Chondrocyte (in vitro differentiated cells): Measurements from ENCODE around the gene ZBTB24. TPM values are rescaled to one million over a fixed set of nuclear protein-coding genes. Genes with fewer than 3 reads are reported as not detected.

ENCODE experiments used
- DNase-seq: peaks from one replicate; pipeline ENCODE4 v3.0.0; 2021; ENCODE audit warnings: mixed read lengths, low spot score
- H3K27ac Mint-ChIP-seq: one replicate; pipeline ENCODE4 v1.8.0; 2021; ENCODE audit warnings: mild to moderate bottlenecking, moderate library complexity, mixed read lengths; ENCODE audit not compliant: unreplicated experiment
- H3K27me3 Mint-ChIP-seq: 2 replicates; pipeline ENCODE4 v1.8.0; 2021; ENCODE audit warnings: low read depth, mixed read lengths
- H3K36me3 Mint-ChIP-seq: 2 replicates; pipeline ENCODE4 v1.8.0; 2021; ENCODE audit warnings: low read depth, mixed read lengths
- H3K4me1 Mint-ChIP-seq: 2 replicates; pipeline ENCODE4 v1.8.0; 2021; ENCODE audit warnings: low read depth, mild to moderate bottlenecking, mixed read lengths
- H3K4me3 Mint-ChIP-seq: one replicate; pipeline ENCODE4 v1.8.0; 2021; ENCODE audit warnings: mild to moderate bottlenecking, moderate library complexity, mixed read lengths; ENCODE audit not compliant: unreplicated experiment
- H3K9me3 Mint-ChIP-seq: 2 replicates; pipeline ENCODE4 v1.8.0; 2021; ENCODE audit warnings: low read depth, mixed read lengths
- total RNA-seq: library from RNA; stranded (reverse); gene quantifications from 3 replicates; pipeline ENCODE4 v1.2.1, GENCODE V29; 2021
- TF ChIP-seq, protein P1 (sequence below): fragments of 200-600 bp; sonication (generic); IDR thresholded peaks from 2 replicates; pipeline ENCODE4 v1.5.0; 2021; ENCODE audit warnings: antibody characterized with exemption, mild to moderate bottlenecking, moderate library complexity

The ZBTB24 gene
- total RNA-seq, 1 donor from 2014 or later, result 7.1 TPM

- DNase-seq, result no peak
- Mint-ChIP-seq H3K4me3 (no peak overlapping the region), H3K36me3 (peaks cover 14% of the 10 kb centered on the region), H3K27me3 (no peaks in the 10 kb centered on the region), H3K27ac (no peak overlapping the region), H3K9me3 (no peaks in the 10 kb centered on the region), H3K4me1 (peaks cover 29% of the 10 kb centered on the region)
- TF ChIP-seq, protein P1, sequence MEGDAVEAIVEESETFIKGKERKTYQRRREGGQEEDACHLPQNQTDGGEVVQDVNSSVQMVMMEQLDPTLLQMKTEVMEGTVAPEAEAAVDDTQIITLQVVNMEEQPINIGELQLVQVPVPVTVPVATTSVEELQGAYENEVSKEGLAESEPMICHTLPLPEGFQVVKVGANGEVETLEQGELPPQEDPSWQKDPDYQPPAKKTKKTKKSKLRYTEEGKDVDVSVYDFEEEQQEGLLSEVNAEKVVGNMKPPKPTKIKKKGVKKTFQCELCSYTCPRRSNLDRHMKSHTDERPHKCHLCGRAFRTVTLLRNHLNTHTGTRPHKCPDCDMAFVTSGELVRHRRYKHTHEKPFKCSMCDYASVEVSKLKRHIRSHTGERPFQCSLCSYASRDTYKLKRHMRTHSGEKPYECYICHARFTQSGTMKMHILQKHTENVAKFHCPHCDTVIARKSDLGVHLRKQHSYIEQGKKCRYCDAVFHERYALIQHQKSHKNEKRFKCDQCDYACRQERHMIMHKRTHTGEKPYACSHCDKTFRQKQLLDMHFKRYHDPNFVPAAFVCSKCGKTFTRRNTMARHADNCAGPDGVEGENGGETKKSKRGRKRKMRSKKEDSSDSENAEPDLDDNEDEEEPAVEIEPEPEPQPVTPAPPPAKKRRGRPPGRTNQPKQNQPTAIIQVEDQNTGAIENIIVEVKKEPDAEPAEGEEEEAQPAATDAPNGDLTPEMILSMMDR, result no peak
Observed at GRCh38 chr6:109452181-109452580, 30.8 kb downstream of the ZBTB24 start.

- H3K4me1 Mint-ChIP-seq, result peaks cover 21% of the 10 kb centered on the region
Observed at GRCh38 chr6:109451376-109451775, 31.6 kb downstream of the ZBTB24 start.

DNA sequence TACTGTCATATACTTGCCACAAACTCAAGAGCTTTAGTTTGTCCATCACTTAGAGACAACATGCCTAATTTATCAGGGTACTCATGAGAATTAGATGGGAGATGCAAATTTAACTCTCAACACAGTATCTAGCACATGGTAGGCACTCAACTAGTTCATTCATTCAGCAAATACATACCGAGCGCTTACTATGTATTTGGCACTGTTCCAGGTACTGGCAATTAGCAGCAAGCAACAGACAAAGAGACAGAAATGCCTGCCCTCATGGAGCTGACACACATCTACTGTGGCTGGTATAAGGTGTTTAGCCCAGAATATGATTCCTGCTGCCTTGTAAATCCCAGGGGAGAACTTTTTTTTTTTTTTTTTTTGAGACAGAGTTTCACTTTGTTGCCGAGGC lies 32.2 kb downstream of the ZBTB24 start:
- H3K36me3 Mint-ChIP-seq, result peaks cover 22% of the 10 kb centered on the region
- H3K4me1 Mint-ChIP-seq, result peaks cover 18% of the 10 kb centered on the region
- TF ChIP-seq, protein P1, result no peak
- no peaks in the 10 kb centered on the region for H3K27me3 Mint-ChIP-seq
- no peaks in the 10 kb centered on the region for H3K9me3 Mint-ChIP-seq
- H3K4me3 Mint-ChIP-seq, result no peak overlapping the region
- H3K27ac Mint-ChIP-seq, result no peak overlapping the region
- no peak for DNase-seq

More at GRCh38 chr6:109451376-109451775, 31.6 kb downstream of the ZBTB24 start:
- no peak for DNase-seq
- H3K27ac Mint-ChIP-seq, result no peak overlapping the region
- TF ChIP-seq, protein P1, result no peak
- peaks cover 17% of the 10 kb centered on the region for H3K36me3 Mint-ChIP-seq
- H3K9me3 Mint-ChIP-seq, result no peaks in the 10 kb centered on the region
- no peaks in the 10 kb centered on the region for H3K27me3 Mint-ChIP-seq
- no peak overlapping the region for H3K4me3 Mint-ChIP-seq

DNA sequence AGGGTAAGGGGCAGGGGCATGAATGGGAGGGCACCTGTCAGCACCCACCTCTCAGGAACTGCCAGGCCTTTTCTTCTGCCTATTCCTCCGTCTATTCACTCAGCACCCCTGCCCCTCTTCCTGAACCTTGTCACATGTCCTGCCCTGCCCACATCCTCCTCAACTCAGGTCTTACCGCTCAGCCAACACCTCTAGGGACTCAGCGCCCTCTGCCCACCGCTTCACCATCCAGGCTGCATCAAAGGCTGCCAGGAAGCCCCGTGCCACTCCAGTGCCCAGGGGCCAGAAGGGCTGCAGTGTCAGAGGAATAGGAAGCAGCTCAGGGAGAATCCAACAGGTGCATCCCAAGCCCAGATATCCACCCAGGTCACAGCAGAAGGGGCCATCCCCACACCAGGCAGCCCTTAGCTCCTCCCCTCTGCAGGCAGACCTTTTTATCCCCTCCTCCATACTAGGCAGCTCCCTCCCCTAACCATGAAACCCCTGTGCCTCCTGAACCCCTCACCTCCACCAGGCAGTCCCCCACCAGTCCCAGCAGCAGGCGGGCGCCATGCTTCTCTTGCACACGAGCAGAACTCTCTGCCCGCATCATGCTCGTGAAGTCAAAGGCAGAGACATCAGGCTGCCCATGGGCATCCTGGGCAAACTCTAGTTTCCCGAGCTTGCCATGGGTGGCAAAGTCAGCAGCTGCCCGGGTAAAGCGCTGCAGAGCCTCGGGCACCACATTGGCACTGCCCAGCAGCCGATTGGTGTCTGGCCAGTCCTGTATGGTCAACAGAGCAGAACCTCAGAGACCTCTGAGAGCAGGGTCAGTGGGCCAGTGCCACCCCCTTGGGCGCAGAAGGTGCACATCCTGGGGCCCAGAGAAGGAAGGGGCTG lies 33.0 kb downstream of the ZBTB24 start:
- no peak for DNase-seq
- H3K27me3 Mint-ChIP-seq, result no peaks in the 10 kb centered on the region
- no peak overlapping the region for H3K27ac Mint-ChIP-seq
- peaks cover 25% of the 10 kb centered on the region for H3K36me3 Mint-ChIP-seq
- H3K9me3 Mint-ChIP-seq, result no peaks in the 10 kb centered on the region
- H3K4me1 Mint-ChIP-seq, result peaks cover 18% of the 10 kb centered on the region
- TF ChIP-seq, protein P1, result no peak
- no peak overlapping the region for H3K4me3 Mint-ChIP-seq

- Mint-ChIP-seq H3K4me3 (no peak overlapping the region), H3K4me1 (peaks cover 13% of the 10 kb centered on the region), H3K36me3 (peaks cover 29% of the 10 kb centered on the region), H3K9me3 (no peaks in the 10 kb centered on the region), H3K27ac (no peak overlapping the region), H3K27me3 (no peaks in the 10 kb centered on the region)
- TF ChIP-seq, protein P1, result no peak
- DNase-seq, result no peak
Observed at GRCh38 chr6:109449064-109449794, 33.8 kb downstream of the ZBTB24 start.
